DLD1 (cell line): Measurements from ENCODE around the gene NOS1AP.
"Not testable (repeated sequence)": the region's sequence is repeated elsewhere in the genome, so short reads cannot be mapped to it uniquely, and the experiment has no call there.

Experiments
- in situ Hi-C: cut with HindIII; loops from 2 replicates; pipeline ENCODE4 v1.10.0; 2017; ENCODE audit warnings: low sequenced_read_pairs

Gene NOS1AP

DNA sequence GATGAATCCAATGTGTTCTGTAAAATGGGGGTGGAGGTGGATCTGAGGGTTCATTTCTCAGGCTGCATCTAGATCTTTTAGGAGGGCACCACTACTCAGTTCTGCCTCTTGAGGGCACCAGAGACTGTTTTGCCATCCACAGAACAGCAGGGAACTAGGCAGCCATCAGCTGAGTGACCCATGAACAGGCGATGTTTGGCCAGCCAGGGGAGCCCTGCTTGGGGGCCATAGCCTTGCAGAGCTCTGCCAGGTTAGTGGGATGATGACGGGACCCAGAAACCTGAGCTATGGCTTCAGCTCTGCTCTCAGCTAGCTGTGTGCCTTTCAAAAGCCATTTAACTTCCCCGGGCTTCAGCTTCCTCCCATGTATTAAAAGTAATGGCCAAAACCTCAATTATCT lies 13.4 kb upstream of the NOS1AP start:
- in situ Hi-C loops, result no loop called here

DNA sequence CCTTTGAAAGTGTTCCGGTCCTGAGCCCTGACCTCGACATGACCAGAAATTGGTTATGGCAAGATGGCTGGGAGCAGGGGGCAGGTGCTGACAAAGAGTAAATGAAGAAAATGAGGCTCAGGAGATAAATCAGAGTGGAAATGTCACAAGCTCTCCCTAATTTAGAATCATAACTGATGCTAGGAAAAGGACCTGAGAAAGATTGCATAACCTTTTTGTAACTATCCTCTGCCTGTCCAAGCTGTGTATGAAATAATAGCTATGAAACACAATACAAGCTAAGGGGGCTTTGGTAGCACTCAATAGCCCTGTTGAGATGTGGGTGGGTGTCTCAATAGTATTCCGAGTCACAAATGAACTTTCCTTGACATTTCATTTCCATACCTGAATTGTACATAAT lies 12.9 kb upstream of the NOS1AP start:
- in situ Hi-C loops, result no loop called here

- in situ Hi-C loops, result no loop called here
These were observed 9.8 kb upstream of the NOS1AP start for GRCh38 chr1:162059721-162060120.

- in situ Hi-C loops, result no loop called here
These were observed 9.2 kb upstream of the NOS1AP start for GRCh38 chr1:162060314-162060713.

- in situ Hi-C loops, result no loop called here
These were observed 6.9 kb upstream of the NOS1AP start for GRCh38 chr1:162062542-162063015.

DNA sequence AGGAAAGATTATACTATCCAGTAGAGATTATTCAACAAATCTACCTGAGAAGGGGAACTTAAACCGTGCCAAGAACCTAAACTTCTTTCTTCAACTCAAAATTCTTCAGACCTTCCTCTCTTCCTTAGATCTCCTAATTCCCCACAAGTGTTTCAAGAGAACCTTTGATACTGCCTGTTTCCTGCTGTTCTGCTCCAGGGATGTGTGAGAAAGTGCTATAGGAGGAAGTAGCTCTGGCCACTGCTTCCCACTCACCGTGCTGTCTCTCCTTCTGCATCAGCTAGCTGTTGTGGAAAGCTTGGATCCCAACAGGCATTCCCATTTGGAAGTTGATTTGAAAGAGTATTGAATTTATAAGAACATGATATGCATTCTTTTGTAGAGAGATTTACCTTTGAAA lies 4.5 kb upstream of the NOS1AP start:
- in situ Hi-C loops, result no loop called here

- in situ Hi-C loops, result not testable (repeated sequence)
These were observed 2.7 kb upstream of the NOS1AP start for GRCh38 chr1:162066836-162067235.

DNA sequence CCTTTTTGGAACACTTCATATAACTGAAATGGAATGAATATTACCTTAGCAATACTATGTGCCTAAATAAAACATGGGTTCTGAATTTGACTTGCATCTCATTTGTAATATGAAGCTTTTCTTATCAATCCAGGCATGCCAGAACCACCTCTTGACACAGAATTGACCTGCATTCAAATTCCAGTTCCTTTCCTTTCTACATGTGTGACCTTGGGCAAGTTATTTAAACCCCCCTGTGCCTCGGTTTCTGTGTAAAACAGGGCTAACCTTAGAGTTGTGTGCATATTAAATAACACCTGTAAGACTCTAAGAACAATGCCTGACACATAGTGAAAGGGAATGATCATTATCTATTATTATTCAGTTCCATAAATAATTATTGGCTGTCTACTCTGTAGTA lies 2.0 kb upstream of the NOS1AP start:
- in situ Hi-C loops, result no loop called here

DNA sequence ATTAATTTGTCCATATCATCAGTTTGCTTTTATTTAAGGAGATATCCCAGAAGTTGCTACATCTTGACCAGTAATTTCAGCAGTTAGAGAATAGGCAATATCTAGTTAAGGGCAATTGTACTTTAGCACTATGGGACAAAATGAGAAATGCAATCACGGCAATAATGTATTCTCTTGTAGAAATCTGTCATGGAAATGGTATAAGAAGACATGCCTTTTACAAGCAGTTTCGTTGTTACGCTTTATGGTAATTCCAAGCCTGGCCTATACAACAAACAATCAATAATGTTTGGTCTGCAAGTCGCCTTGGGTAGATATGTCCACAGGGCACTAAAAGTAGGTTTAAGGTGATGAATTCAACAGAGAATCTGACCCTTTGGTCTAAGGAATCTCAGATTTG lies 1.2 kb upstream of the NOS1AP start:
- in situ Hi-C loops, result no loop called here

GRCh38 chr1:162070094-162070748 lies 730 bp downstream of the NOS1AP start:
- in situ Hi-C loops, result no loop called here

- in situ Hi-C loops, result no loop called here
These were observed 1.3 kb downstream of the NOS1AP start for GRCh38 chr1:162070825-162071224.

DNA sequence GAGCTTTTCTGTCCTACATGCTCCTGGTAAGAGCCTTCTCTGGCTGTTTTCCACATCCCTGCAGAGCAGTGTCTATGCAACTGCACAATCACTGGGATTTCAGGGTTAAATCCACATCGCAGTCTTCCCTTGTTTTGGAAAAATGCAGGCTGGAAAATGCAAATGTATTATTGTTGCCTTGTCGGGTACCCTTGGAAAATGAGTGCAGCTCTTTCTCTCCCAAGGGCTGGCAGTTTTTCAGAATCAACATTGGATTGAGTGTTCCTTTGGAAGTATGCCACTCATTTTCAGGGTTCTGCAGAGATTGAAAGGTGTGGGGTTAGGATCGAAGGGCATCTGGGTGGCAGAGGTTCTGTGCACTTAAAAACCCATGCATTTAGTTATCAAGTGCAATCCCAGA lies 3.2 kb downstream of the NOS1AP start:
- in situ Hi-C loops, result no loop called here

DNA sequence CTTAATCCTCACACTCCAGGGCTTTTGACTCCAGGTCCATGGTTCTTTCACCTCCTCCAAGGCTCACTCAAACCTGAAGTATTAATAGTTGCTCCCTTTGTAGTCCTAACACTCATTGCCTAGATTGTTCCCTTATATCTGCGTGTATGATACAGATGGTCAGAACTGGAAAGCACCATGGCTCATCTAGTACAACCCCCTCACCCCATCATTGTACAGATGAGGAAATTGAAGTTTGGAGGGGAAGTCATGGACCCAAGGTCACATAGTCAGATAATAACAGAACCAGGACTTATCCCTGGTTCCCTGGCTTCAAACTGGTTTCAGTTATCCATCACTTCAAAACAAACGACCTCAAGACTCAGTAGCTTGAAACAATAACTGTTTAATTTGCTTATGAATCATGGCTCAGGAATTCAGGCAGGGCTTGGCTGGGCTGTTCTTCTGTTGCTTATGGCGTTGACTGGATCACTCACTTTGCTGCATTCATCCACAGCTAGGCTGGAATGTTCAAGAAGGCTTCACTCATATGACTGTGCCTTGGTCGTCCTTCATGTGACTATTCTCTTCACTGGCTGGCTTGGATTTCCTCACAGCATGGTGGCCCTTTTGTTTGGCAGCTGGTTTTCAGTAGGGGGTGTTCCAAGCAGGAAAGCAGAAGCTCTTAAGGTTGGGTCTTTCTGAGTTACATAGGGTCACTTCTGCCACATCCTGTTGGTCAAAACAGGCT lies 5.0 kb downstream of the NOS1AP start:
- in situ Hi-C loops, result no loop called here

- in situ Hi-C loops, result no loop called here
These were observed 6.4 kb downstream of the NOS1AP start for GRCh38 chr1:162075862-162076261.

- in situ Hi-C loops, result no loop called here
These were observed 8.3 kb downstream of the NOS1AP start for GRCh38 chr1:162077648-162078299.

DNA sequence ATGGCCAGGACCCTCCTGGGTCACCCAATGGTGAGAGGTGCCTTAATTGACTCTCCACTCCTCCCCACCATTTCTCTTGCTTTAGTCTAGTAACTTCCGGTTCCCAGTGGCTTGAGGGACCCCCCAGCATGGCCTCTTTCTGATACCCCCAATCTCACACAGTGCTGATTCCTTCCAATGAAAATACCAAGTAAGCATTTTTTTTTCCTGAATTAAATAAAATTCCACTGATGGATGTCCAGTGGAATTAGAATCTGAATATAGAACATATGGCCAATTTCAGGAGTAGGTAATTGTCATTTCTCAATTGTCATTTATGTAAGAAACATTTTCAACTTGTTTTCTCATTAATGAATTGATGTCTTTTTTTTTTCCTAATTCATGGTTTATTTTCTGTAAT lies 9.5 kb downstream of the NOS1AP start:
- in situ Hi-C loops, result no loop called here

- in situ Hi-C loops, result no loop called here
These were observed 11.1 kb downstream of the NOS1AP start for GRCh38 chr1:162080472-162081015.

GRCh38 chr1:162081316-162081715 lies 11.8 kb downstream of the NOS1AP start:
- in situ Hi-C loops, result no loop called here

DNA sequence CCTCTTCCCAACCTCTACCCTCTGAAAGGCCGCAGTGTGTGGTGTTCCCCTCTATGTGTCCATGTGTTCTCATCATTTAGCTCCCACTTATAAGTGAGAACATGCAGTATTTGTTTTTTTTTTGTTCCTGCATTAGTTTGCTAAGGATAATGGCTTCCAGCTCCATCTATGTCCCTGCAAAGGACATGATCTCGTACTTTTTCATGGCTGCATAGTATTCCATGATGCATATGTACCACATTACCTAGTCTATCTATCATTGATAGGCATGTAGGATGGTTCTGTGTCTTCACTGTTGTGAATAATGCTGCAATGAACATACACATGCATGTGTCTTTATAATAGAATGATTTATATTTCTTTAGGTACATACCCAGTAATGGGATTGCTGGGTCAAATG lies 12.6 kb downstream of the NOS1AP start:
- in situ Hi-C loops, result not testable (repeated sequence)

- in situ Hi-C loops, result no loop called here
These were observed 13.8 kb downstream of the NOS1AP start for GRCh38 chr1:162083273-162083672.

- in situ Hi-C loops, result no loop called here
These were observed 16.5 kb downstream of the NOS1AP start for GRCh38 chr1:162085991-162086390.

- in situ Hi-C loops, result no loop called here
These were observed 17.6 kb downstream of the NOS1AP start for GRCh38 chr1:162087111-162087510.
